HG03575 (cell line): ENCODE data around the gene BTBD6.

Experiments
- ATAC-seq: cut with Tn5 transposase; IDR thresholded peaks from one replicate; pipeline ENCODE4 v1.9.1; 2021; ENCODE audit not compliant: unreplicated experiment, insufficient number of reproducible peaks, low FRiP score; ENCODE audit errors: extremely low read depth

The BTBD6 gene

GRCh38 chr14:105224845-105225570, 23.3 kb upstream of the BTBD6 start:
- no peak for ATAC-seq

- ATAC-seq, result no peak
Observed at GRCh38 chr14:105226198-105226597, 22.1 kb upstream of the BTBD6 start.

GRCh38 chr14:105227346-105227745, 21.0 kb upstream of the BTBD6 start:
- ATAC-seq, result no peak

GRCh38 chr14:105228562-105228961, 19.8 kb upstream of the BTBD6 start:
- no peak for ATAC-seq

- no peak for ATAC-seq
Observed at GRCh38 chr14:105229099-105229655, 19.2 kb upstream of the BTBD6 start.

GRCh38 chr14:105240811-105241576, 7.3 kb upstream of the BTBD6 start:
- no peak for ATAC-seq

- ATAC-seq, result no peak
Observed at GRCh38 chr14:105241641-105242040, 6.7 kb upstream of the BTBD6 start.

- no peak for ATAC-seq
Observed at GRCh38 chr14:105244334-105244733, 4.0 kb upstream of the BTBD6 start.

GRCh38 chr14:105247026-105247425, 1.3 kb upstream of the BTBD6 start:
- no peak for ATAC-seq

GRCh38 chr14:105247715-105248367, 492 bp upstream of the BTBD6 start:
- ATAC-seq, result no peak

GRCh38 chr14:105249182-105250007, 1.1 kb downstream of the BTBD6 start:
- ATAC-seq, result no peak

- no peak for ATAC-seq
Observed at GRCh38 chr14:105250008-105250366, 1.7 kb downstream of the BTBD6 start.

- ATAC-seq, result no peak
Observed at GRCh38 chr14:105250986-105251385, 2.7 kb downstream of the BTBD6 start.

GRCh38 chr14:105251920-105252319, 3.6 kb downstream of the BTBD6 start:
- ATAC-seq, result no peak

- no peak for ATAC-seq
Observed at GRCh38 chr14:105252552-105253328, 4.4 kb downstream of the BTBD6 start.

GRCh38 chr14:105253329-105253682, 5.0 kb downstream of the BTBD6 start:
- ATAC-seq, result no peak

GRCh38 chr14:105255021-105255507, 6.7 kb downstream of the BTBD6 start:
- ATAC-seq, result no peak

GRCh38 chr14:105256292-105256960, 8.1 kb downstream of the BTBD6 start:
- ATAC-seq, result no peak
